Common myeloid progenitor, CD34-positive (primary cell): ENCODE results near the gene KRT7.

Experiments
- CTCF ChIA-PET: fragments of 350-600 bp; sonication (Branson Sonifier 250); formaldehyde crosslinking; loops from one replicate; lab custom pipeline; 2021; ENCODE audit warnings: antibody characterized with exemption; lab: Charles Lee
- POLR2A ChIA-PET: fragments of 350-600 bp; sonication (Branson Sonifier 250); formaldehyde crosslinking; loops from one replicate; lab custom pipeline; 2021; ENCODE audit warnings: antibody characterized with exemption; lab: Charles Lee
- DNase-seq, 3 donors: peaks; one replicate each; pipeline versions ENCODE4 v3.0.0 to v3.0.0-alpha.2; 2013
- H3K27ac ChIP-seq, 2 experiments: 1 replicate in 1 of 2; 2 replicates in 1 of 2; pipeline ENCODE4 v1.7.0; 2013; ENCODE audit warnings: inconsistent platforms in 2 of 2, low read length in 2 of 2, mild to moderate bottlenecking in 2 of 2, low read depth in 1 of 2, moderate library complexity in 1 of 2; ENCODE audit not compliant: severe bottlenecking in 2 of 2, insufficient read depth in 1 of 2, poor library complexity in 1 of 2
- H3K27me3 ChIP-seq, 5 experiments: replicated peaks in 2 of 5; 1 replicate in 3 of 5; 2 replicates in 2 of 5; pipeline versions ENCODE4 v1.6.1 to v1.7.0; 2013; ENCODE audit warnings: low read length in 4 of 5, mild to moderate bottlenecking in 2 of 5, moderate library complexity in 2 of 5, inconsistent platforms in 1 of 5; ENCODE audit not compliant: insufficient read depth in 5 of 5, control insufficient read depth in 4 of 5
- H3K36me3 ChIP-seq, 4 experiments: 1 replicate in 2 of 4; 2 replicates in 2 of 4; pipeline versions ENCODE4 v1.6.1 to v1.7.0; 2013; ENCODE audit warnings: low read length in 3 of 4, control low read depth in 1 of 4, mild to moderate bottlenecking in 1 of 4; ENCODE audit not compliant: control insufficient read depth in 4 of 4, insufficient read depth in 4 of 4
- H3K4me1 ChIP-seq, 4 experiments: 1 replicate in 3 of 4; 2 replicates in 1 of 4; pipeline versions ENCODE4 v1.6.1 to v1.7.1; 2013; ENCODE audit warnings: low read length in 3 of 4, mild to moderate bottlenecking in 3 of 4, control low read depth in 1 of 4, inconsistent platforms in 1 of 4, moderate library complexity in 1 of 4; ENCODE audit not compliant: control insufficient read depth in 4 of 4, insufficient read depth in 4 of 4; ENCODE audit errors: control extremely low read depth in 1 of 4
- H3K4me3 ChIP-seq, 7 experiments: 1 replicate in 4 of 7; 2 replicates in 3 of 7; pipeline versions ENCODE4 v1.5.1 to v1.7.0; 2013; ENCODE audit warnings: mild to moderate bottlenecking in 7 of 7, low read length in 6 of 7, moderate library complexity in 6 of 7, inconsistent platforms in 2 of 7, low read depth in 2 of 7, control low read depth in 1 of 7; ENCODE audit not compliant: insufficient read depth in 4 of 7, control insufficient read depth in 1 of 7; ENCODE audit errors: extremely low read depth in 1 of 7
- H3K9me3 ChIP-seq, 5 experiments: 1 replicate in 4 of 5; 2 replicates in 1 of 5; pipeline versions ENCODE4 v1.6.1 to v1.7.1; 2013; ENCODE audit warnings: low read length in 4 of 5, mild to moderate bottlenecking in 2 of 5, inconsistent platforms in 1 of 5, low read depth in 1 of 5, moderate library complexity in 1 of 5; ENCODE audit not compliant: control insufficient read depth in 4 of 5, insufficient read depth in 2 of 5; ENCODE audit errors: control extremely low read depth in 1 of 5
- WGBS: methylation state at CpG from one replicate; pipeline ENCODE4 v1.1.5; 2013; ENCODE audit not compliant: insufficient coverage; 5-methylcytosine and 5-hydroxymethylcytosine counted together

Gene KRT7

DNA sequence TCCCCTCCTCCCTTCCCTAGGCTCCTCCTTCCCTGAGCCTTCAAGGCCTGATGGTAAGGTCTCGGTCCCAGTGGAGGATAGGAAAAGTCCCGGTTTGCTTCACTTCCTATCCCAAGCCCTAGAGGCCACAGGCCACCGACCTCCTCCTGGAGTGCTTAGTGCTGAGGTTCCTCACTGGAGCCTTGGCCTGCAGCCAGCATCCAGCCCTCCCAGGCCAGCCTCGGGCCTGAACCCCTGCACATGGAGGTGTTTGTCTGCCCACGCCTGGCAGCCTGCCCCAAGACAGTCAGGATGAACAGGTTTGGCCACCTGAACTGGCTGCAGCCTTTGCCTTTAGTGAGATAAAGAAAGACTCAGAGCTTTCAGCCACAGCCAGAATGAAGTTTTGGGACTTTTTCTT is 15.8 kb upstream of the KRT7 start:
- no peaks in the 10 kb centered on the region for H3K36me3 ChIP-seq
- H3K9me3 ChIP-seq, result no peaks in the 10 kb centered on the region
- no peaks in the 10 kb centered on the region for H3K4me1 ChIP-seq
- H3K4me3 ChIP-seq, result no peak overlapping the region
- no peak for DNase-seq
- ChIA-PET POLR2A (no interaction called here), CTCF (interaction anchor here (1.3 to 7.2 kb wide), 4 partner anchors 13 to 111 kb away, joined by 3 to 73 read pairs (median 4); no protein-coding TSS in a partner anchor)
- peaks cover 0 to 13% (median 2%) of the 10 kb centered on the region in 5 experiments for H3K27me3 ChIP-seq
- 22% methylated on average over 2 of the region's 5 CpGs for WGBS
- H3K27ac ChIP-seq, result no peak overlapping the region

- Histone ChIP-seq H3K4me1 (no peaks in the 10 kb centered on the region), H3K27ac (no peak overlapping the region), H3K36me3 (no peaks in the 10 kb centered on the region), H3K4me3 (no peak overlapping the region), H3K9me3 (no peaks in the 10 kb centered on the region), H3K27me3 (peaks cover 0 to 9% (median 3%) of the 10 kb centered on the region in 5 experiments)
- DNase-seq, result no peak
- POLR2A ChIA-PET, result interaction anchor here (0.7 kb wide), 1 partner anchor 554 kb away, joined by 3 read pairs; no protein-coding TSS in a partner anchor
- CTCF ChIA-PET, result interaction anchor here (1.8 kb wide), 1 partner anchor 59 kb away, joined by 5 read pairs; no protein-coding TSS in a partner anchor
- 100% methylated on average over 1 of the region's 4 CpGs for WGBS
These were observed 15.0 kb upstream of the KRT7 start for GRCh38 chr12:52218001-52218400.

GRCh38 chr12:52220477-52220876 is 12.6 kb upstream of the KRT7 start:
- CTCF ChIA-PET, result interaction anchor here (0.9 to 3.8 kb wide), 11 partner anchors 15 to 106 kb away, joined by 3 to 28 read pairs (median 4); no protein-coding TSS in a partner anchor
- Histone ChIP-seq H3K36me3 (no peaks in the 10 kb centered on the region), H3K4me1 (no peaks in the 10 kb centered on the region), H3K4me3 (no peak overlapping the region), H3K27me3 (peaks cover 2 to 14% (median 7%) of the 10 kb centered on the region in 5 experiments), H3K9me3 (peaks cover 0 to 7% (median 3%) of the 10 kb centered on the region in 5 experiments), H3K27ac (no peak overlapping the region)
- WGBS, result 95% methylated on average over 2 of the region's 3 CpGs
- DNase-seq, result no peak
- POLR2A ChIA-PET, result no interaction called here

DNA sequence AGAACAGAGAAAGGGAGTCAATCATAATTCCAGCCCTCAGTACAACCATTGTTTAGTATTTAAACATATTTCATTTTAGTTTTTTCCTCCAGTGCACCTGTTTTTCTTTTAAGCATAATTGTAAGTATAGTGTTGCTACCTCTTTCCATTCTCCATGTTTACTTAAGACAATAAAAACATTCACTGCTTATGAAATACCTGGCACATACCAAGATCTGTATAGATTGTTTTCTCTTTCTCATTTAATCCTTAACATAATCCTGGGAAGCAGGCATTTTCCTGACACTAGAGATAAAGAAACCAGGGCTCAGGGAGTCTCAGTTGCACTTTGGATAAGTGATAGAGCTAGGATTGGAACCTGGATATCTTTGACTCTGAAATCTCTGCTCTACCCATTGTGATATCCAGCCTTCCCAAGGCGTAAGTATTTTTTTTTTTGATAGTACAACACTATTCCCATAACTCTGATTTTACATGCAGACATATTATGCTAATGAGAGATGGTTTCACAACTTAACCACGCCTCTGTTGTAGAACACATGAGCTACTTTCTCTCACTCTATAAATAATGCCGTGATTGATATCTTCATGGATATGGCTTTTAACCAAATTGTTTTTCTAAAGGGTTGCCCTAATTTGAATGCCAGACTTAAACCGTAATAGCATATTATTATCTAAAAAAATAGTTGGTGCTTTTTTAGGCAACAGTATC is 11.8 kb upstream of the KRT7 start:
- no CpG with 5 or more reads among the region's 4 CpGs for WGBS
- no peaks in the 10 kb centered on the region for H3K36me3 ChIP-seq
- no peak overlapping the region for H3K27ac ChIP-seq
- H3K27me3 ChIP-seq, result peaks cover 2 to 14% (median 7%) of the 10 kb centered on the region in 5 experiments
- peaks cover 0 to 7% (median 3%) of the 10 kb centered on the region in 5 experiments for H3K9me3 ChIP-seq
- POLR2A ChIA-PET, result interaction anchor here (1.1 kb wide), 1 partner anchor 101 kb away, joined by 3 read pairs; no protein-coding TSS in a partner anchor
- no peak for DNase-seq
- CTCF ChIA-PET, result interaction anchor here (0.5 to 3.8 kb wide), 25 partner anchors 7 to 1235 kb away, joined by 3 to 28 read pairs (median 4); no protein-coding TSS in a partner anchor
- H3K4me1 ChIP-seq, result no peaks in the 10 kb centered on the region
- no peak overlapping the region for H3K4me3 ChIP-seq

DNA sequence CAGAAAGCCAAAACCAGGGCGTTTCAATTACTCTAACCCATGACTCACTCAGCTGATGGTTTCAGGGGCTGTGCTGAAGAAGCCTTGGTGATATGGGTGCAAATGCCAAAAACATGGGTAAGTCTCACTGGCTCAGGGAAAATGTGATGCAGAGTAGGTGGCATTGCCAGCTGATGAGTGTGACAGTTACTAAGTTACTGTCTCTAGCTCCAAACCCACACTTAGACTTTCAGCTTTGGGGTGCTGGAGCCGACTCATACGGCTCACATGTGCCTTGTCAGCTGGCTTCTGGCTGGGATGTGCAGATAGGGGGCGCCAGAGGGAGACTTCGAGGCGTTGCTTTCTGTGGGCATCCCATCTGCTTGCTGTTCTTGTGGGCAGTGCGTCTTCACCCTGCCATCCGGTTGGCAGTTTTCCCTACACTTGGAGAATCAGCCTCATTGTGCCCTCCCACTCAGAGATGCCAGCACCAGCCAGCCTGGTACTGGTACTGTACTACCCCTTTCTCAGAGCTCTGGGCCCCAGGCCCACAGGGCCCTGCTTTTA is 11.1 kb upstream of the KRT7 start:
- POLR2A ChIA-PET, result interaction anchor here (1.1 kb wide), 1 partner anchor 100 kb away, joined by 3 read pairs; no protein-coding TSS in a partner anchor
- H3K27ac ChIP-seq, result no peak overlapping the region

DNA sequence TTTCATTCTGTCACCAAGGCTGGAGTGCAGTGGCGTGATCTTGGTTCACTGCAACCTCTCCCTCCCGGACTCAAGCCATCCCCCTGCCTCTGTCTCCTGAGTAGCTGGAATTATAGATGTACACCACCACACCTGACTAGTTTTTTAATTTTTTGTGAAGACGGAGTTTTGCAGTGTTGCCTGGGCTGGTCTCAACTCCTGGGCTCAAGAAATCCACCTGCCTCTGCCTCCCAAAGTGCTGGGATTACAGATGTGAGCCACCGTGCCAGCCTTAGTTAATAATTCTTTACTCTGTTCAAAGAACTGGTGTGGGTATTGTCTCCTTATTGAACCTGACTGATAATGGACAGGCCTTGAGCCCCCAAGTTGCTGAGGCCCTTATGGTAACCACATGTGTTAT is 10.4 kb upstream of the KRT7 start:
- CTCF ChIA-PET, result interaction anchor here (0.5 to 3.8 kb wide), 15 partner anchors 9 to 784 kb away, joined by 3 to 28 read pairs (median 4); no protein-coding TSS in a partner anchor

More for the DNA sequence above, 11.1 kb upstream of the KRT7 start:
- peak; percentile 46 to 80 (median 75) for DNase-seq
- no peak overlapping the region for H3K4me3 ChIP-seq
- peaks cover 0 to 7% (median 3%) of the 10 kb centered on the region in 5 experiments for H3K9me3 ChIP-seq
- 25% methylated on average over 7 of the region's 8 CpGs for WGBS
- CTCF ChIA-PET, result interaction anchor here (0.5 to 3.8 kb wide), 23 partner anchors 8 to 785 kb away, joined by 3 to 28 read pairs (median 4); no protein-coding TSS in a partner anchor
- peaks cover 2 to 14% (median 7%) of the 10 kb centered on the region in 5 experiments for H3K27me3 ChIP-seq
- no peaks in the 10 kb centered on the region for H3K36me3 ChIP-seq
- H3K4me1 ChIP-seq, result no peaks in the 10 kb centered on the region

More for the DNA sequence above, 10.4 kb upstream of the KRT7 start:
- Histone ChIP-seq H3K4me1 (no peaks in the 10 kb centered on the region), H3K36me3 (no peaks in the 10 kb centered on the region), H3K27ac (no peak overlapping the region), H3K4me3 (no peak overlapping the region), H3K27me3 (peaks cover 2 to 14% (median 7%) of the 10 kb centered on the region in 5 experiments), H3K9me3 (peaks cover 0 to 7% (median 3%) of the 10 kb centered on the region in 5 experiments)
- POLR2A ChIA-PET, result no interaction called here
- DNase-seq, result no peak
- 100% methylated on average over 2 of the region's 4 CpGs for WGBS
